ENCODE measurements around the gene AXIN1.

The AXIN1 gene

DNA sequence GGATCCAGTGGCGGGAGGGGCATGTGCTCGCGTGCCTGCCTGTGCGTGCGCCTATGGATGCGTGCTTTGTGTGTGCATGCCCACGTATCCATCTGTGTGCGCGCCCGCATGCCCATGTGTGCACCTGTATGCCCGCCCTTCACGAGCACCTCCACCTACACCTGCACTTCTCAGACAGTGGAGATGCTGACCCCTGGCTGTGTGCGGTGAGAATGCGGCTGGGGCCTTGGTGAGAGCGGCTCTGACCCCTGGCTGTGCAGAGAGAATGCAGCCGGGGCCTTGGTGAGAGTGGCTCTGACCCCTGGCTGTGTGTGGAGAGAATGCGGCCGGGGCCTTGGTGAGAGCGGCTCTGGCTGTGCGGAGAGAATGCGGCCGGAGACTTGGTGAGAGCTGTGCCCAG is 33.9 kb downstream of the AXIN1 start:
- no peaks in the 10 kb centered on the region for H3K9me3 ChIP-seq (ENCODE audit: control insufficient read depth in 1 of 2, low read length in 2 of 2)
- no peaks in the 10 kb centered on the region for H3K4me1 ChIP-seq (ENCODE audit: control insufficient read depth in 1 of 2, insufficient read depth in 2 of 2, low read length in 2 of 2)
- H3K27me3 ChIP-seq (ENCODE audit: control insufficient read depth in 1 of 2, insufficient read depth in 2 of 2, low read length in 2 of 2): no peaks in the 10 kb centered on the region
- H3K9ac ChIP-seq (ENCODE audit: low read depth in 1 of 2, low read length in 2 of 2): no peak overlapping the region
- H3K4me3 ChIP-seq (ENCODE audit: low read depth in 1 of 2, low read length in 2 of 2): no peak overlapping the region
- peaks cover 17 to 34% of the 10 kb centered on the region in 2 donors for H3K36me3 ChIP-seq (ENCODE audit: control insufficient read depth in 1 of 2, insufficient read depth in 2 of 2, low read length in 2 of 2)
- H3K27ac ChIP-seq (ENCODE audit: low read depth, low read length): no peak overlapping the region

DNA sequence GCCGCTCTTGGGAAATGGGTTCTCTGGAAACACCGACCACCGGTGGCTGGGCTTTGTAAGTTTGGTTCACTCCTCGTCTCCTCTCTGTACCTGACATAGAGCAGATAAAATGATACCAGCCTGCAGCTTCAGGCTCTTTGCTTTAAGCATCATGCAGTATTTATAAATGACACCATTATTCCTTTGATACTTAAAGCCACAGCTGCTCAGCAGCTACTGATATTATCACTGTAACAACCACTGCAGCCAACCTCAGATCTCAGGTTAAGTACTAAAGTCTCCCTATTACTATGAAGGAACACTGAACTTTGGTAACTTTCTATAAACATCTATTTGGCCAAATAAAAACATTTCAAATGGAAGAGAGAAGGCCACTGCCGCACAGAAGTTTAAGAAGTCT is 34.9 kb downstream of the AXIN1 start:
- no peaks in the 10 kb centered on the region for H3K27me3 ChIP-seq (ENCODE audit: control insufficient read depth in 1 of 2, insufficient read depth in 2 of 2, low read length in 2 of 2)
- H3K36me3 ChIP-seq (ENCODE audit: control insufficient read depth in 1 of 2, insufficient read depth in 2 of 2, low read length in 2 of 2): peaks cover 19 to 43% of the 10 kb centered on the region in 2 donors
- no peak overlapping the region for H3K27ac ChIP-seq (ENCODE audit: low read depth, low read length)
- H3K9me3 ChIP-seq (ENCODE audit: control insufficient read depth in 1 of 2, low read length in 2 of 2): no peaks in the 10 kb centered on the region
- H3K4me3 ChIP-seq (ENCODE audit: low read depth in 1 of 2, low read length in 2 of 2): no peak overlapping the region
- no peak overlapping the region for H3K9ac ChIP-seq (ENCODE audit: low read depth in 1 of 2, low read length in 2 of 2)
- no peaks in the 10 kb centered on the region for H3K4me1 ChIP-seq (ENCODE audit: control insufficient read depth in 1 of 2, insufficient read depth in 2 of 2, low read length in 2 of 2)

DNA sequence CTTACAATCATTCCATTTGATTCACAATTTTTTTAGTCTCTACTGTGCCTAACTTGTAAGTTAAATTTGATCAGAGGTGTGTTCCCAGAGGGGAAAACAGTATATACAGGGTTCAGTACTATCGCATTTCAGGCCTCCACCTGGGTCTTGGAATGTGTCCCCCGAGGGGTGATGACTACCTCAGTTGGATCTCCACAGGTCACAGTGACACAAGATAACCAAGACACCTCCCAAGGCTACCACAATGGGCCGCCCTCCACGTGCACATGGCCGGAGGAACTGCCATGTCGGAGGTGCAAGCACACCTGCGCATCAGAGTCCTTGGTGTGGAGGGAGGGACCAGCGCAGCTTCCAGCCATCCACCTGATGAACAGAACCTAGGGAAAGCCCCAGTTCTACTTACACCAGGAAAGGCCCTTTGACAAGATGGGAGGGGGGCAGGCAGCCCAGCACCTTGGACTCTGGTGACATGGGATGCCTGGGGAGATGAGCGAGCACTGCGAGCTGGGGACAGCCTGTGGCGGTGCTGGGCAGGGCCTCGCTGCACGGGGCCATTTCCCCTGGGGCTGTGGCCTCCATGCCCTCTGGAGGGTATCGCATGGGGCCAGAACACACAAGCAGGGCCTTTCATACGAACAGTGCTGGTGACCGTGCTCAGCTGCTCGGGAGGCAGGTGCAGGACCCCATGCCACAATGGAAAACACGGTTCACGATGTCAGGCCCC is 35.6 kb downstream of the AXIN1 start:
- H3K27me3 ChIP-seq (ENCODE audit: control insufficient read depth in 1 of 2, insufficient read depth in 2 of 2, low read length in 2 of 2): no peaks in the 10 kb centered on the region
- H3K9ac ChIP-seq (ENCODE audit: low read depth in 1 of 2, low read length in 2 of 2): no peak overlapping the region
- H3K9me3 ChIP-seq (ENCODE audit: control insufficient read depth in 1 of 2, low read length in 2 of 2): no peaks in the 10 kb centered on the region
- H3K4me1 ChIP-seq (ENCODE audit: control insufficient read depth in 1 of 2, insufficient read depth in 2 of 2, low read length in 2 of 2): no peaks in the 10 kb centered on the region
- H3K27ac ChIP-seq (ENCODE audit: low read depth, low read length): no peak overlapping the region
- H3K36me3 ChIP-seq (ENCODE audit: control insufficient read depth in 1 of 2, insufficient read depth in 2 of 2, low read length in 2 of 2): peaks cover 19 to 48% of the 10 kb centered on the region in 2 donors
- H3K4me3 ChIP-seq (ENCODE audit: low read depth in 1 of 2, low read length in 2 of 2): no peak overlapping the region

GRCh38 chr16:314795-315299 is 37.7 kb downstream of the AXIN1 start:
- H3K27ac ChIP-seq (ENCODE audit: low read depth, low read length): no peak overlapping the region
- no peaks in the 10 kb centered on the region for H3K27me3 ChIP-seq (ENCODE audit: control insufficient read depth in 1 of 2, insufficient read depth in 2 of 2, low read length in 2 of 2)
- H3K36me3 ChIP-seq (ENCODE audit: control insufficient read depth in 1 of 2, insufficient read depth in 2 of 2, low read length in 2 of 2): peaks cover 20 to 55% of the 10 kb centered on the region in 2 donors
- no peaks in the 10 kb centered on the region for H3K9me3 ChIP-seq (ENCODE audit: control insufficient read depth in 1 of 2, low read length in 2 of 2)
- H3K4me3 ChIP-seq (ENCODE audit: low read depth in 1 of 2, low read length in 2 of 2): no peak overlapping the region
- H3K4me1 ChIP-seq (ENCODE audit: control insufficient read depth in 1 of 2, insufficient read depth in 2 of 2, low read length in 2 of 2): no peaks in the 10 kb centered on the region
- H3K9ac ChIP-seq (ENCODE audit: low read depth in 1 of 2, low read length in 2 of 2): no peak overlapping the region

DNA sequence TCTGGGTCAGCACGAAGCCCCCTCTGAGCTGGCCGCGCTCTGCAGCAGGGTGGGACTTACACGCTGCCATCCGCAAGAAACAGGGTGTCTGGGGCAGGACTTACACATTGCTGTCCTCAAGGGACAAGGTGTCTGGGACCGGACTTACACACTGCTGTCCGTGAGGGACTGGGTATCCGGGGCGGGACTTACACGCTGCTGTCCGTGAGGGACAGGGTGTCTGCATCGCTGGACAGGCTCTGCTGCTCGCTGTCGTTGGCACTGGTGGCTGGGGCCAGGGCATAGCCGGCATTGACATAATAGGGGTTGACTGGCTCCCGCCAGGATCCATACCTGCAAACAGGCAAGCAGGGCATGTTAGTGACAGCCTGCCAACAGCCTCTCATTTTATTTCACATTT is 38.2 kb downstream of the AXIN1 start:
- Histone ChIP-seq H3K9ac (ENCODE audit: low read depth in 1 of 2, low read length in 2 of 2) (no peak overlapping the region), H3K4me1 (ENCODE audit: control insufficient read depth in 1 of 2, insufficient read depth in 2 of 2, low read length in 2 of 2) (no peaks in the 10 kb centered on the region), H3K9me3 (ENCODE audit: control insufficient read depth in 1 of 2, low read length in 2 of 2) (no peaks in the 10 kb centered on the region), H3K27me3 (ENCODE audit: control insufficient read depth in 1 of 2, insufficient read depth in 2 of 2, low read length in 2 of 2) (no peaks in the 10 kb centered on the region), H3K4me3 (ENCODE audit: low read depth in 1 of 2, low read length in 2 of 2) (no peak overlapping the region), H3K27ac (ENCODE audit: low read depth, low read length) (no peak overlapping the region), H3K36me3 (ENCODE audit: control insufficient read depth in 1 of 2, insufficient read depth in 2 of 2, low read length in 2 of 2) (peaks cover 21 to 55% of the 10 kb centered on the region in 2 donors)

- Histone ChIP-seq H3K27ac (ENCODE audit: low read depth, low read length) (no peak overlapping the region), H3K9me3 (ENCODE audit: control insufficient read depth in 1 of 2, low read length in 2 of 2) (no peaks in the 10 kb centered on the region), H3K4me1 (ENCODE audit: control insufficient read depth in 1 of 2, insufficient read depth in 2 of 2, low read length in 2 of 2) (no peaks in the 10 kb centered on the region), H3K9ac (ENCODE audit: low read depth in 1 of 2, low read length in 2 of 2) (no peak overlapping the region), H3K36me3 (ENCODE audit: control insufficient read depth in 1 of 2, insufficient read depth in 2 of 2, low read length in 2 of 2) (peaks cover 30 to 62% of the 10 kb centered on the region in 2 donors), H3K4me3 (ENCODE audit: low read depth in 1 of 2, low read length in 2 of 2) (no peak overlapping the region), H3K27me3 (ENCODE audit: control insufficient read depth in 1 of 2, insufficient read depth in 2 of 2, low read length in 2 of 2) (no peaks in the 10 kb centered on the region)
Observed at GRCh38 chr16:311725-312124, 40.8 kb downstream of the AXIN1 start.

- H3K4me1 ChIP-seq (ENCODE audit: control insufficient read depth in 1 of 2, insufficient read depth in 2 of 2, low read length in 2 of 2): no peaks in the 10 kb centered on the region
- H3K4me3 ChIP-seq (ENCODE audit: low read depth in 1 of 2, low read length in 2 of 2): no peak overlapping the region
- H3K36me3 ChIP-seq (ENCODE audit: control insufficient read depth in 1 of 2, insufficient read depth in 2 of 2, low read length in 2 of 2): peaks cover 32 to 65% of the 10 kb centered on the region in 2 donors
- no peaks in the 10 kb centered on the region for H3K27me3 ChIP-seq (ENCODE audit: control insufficient read depth in 1 of 2, insufficient read depth in 2 of 2, low read length in 2 of 2)
- no peak overlapping the region for H3K27ac ChIP-seq (ENCODE audit: low read depth, low read length)
- no peaks in the 10 kb centered on the region for H3K9me3 ChIP-seq (ENCODE audit: control insufficient read depth in 1 of 2, low read length in 2 of 2)
- H3K9ac ChIP-seq (ENCODE audit: low read depth in 1 of 2, low read length in 2 of 2): no peak overlapping the region
Observed at GRCh38 chr16:309476-309875, 43.0 kb downstream of the AXIN1 start.

- H3K36me3 ChIP-seq (ENCODE audit: control insufficient read depth in 1 of 2, insufficient read depth in 2 of 2, low read length in 2 of 2): peaks cover 23 to 61% of the 10 kb centered on the region in 2 donors
- H3K9ac ChIP-seq (ENCODE audit: low read depth in 1 of 2, low read length in 2 of 2): no peak overlapping the region
- H3K27ac ChIP-seq (ENCODE audit: low read depth, low read length): no peak overlapping the region
Observed at GRCh38 chr16:307691-308312, 44.7 kb downstream of the AXIN1 start.

DNA sequence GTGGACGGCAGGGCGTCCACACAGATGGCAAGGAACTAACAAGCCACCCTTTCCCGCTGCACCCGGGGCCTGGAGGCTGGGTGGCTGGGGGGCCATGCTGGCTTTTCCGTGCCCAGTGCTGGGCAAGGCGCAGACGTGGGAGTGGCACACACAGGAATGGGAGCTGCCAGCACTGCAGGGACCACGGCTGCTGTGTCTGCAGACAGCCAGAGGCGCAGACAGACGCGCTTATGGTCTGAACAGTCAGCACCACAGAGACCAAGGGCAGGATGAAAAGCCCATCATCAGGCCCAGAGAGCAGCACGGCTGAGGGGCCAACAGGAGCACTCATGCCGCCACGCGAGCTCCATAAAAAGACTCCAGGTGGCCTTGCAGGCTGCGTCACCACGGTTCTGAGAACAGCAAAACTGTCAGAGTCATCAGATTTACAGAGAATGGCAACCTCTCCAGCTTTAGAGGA is 45.6 kb downstream of the AXIN1 start:
- Histone ChIP-seq H3K9me3 (ENCODE audit: control insufficient read depth in 1 of 2, low read length in 2 of 2) (no peaks in the 10 kb centered on the region), H3K36me3 (ENCODE audit: control insufficient read depth in 1 of 2, insufficient read depth in 2 of 2, low read length in 2 of 2) (peaks cover 23 to 61% of the 10 kb centered on the region in 2 donors), H3K27me3 (ENCODE audit: control insufficient read depth in 1 of 2, insufficient read depth in 2 of 2, low read length in 2 of 2) (no peaks in the 10 kb centered on the region), H3K4me3 (ENCODE audit: low read depth in 1 of 2, low read length in 2 of 2) (no peak overlapping the region), H3K27ac (ENCODE audit: low read depth, low read length) (no peak overlapping the region), H3K9ac (ENCODE audit: low read depth in 1 of 2, low read length in 2 of 2) (no peak overlapping the region), H3K4me1 (ENCODE audit: control insufficient read depth in 1 of 2, insufficient read depth in 2 of 2, low read length in 2 of 2) (no peaks in the 10 kb centered on the region)

More at GRCh38 chr16:307691-308312, 44.7 kb downstream of the AXIN1 start:
- no peaks in the 10 kb centered on the region for H3K4me1 ChIP-seq (ENCODE audit: control insufficient read depth in 1 of 2, insufficient read depth in 2 of 2, low read length in 2 of 2)
- H3K27me3 ChIP-seq (ENCODE audit: control insufficient read depth in 1 of 2, insufficient read depth in 2 of 2, low read length in 2 of 2): no peaks in the 10 kb centered on the region
- no peaks in the 10 kb centered on the region for H3K9me3 ChIP-seq (ENCODE audit: control insufficient read depth in 1 of 2, low read length in 2 of 2)
- no peak overlapping the region for H3K4me3 ChIP-seq (ENCODE audit: low read depth in 1 of 2, low read length in 2 of 2)

GRCh38 chr16:305916-306626 is 46.5 kb downstream of the AXIN1 start:
- Histone ChIP-seq H3K4me3 (ENCODE audit: low read depth in 1 of 2, low read length in 2 of 2) (no peak overlapping the region), H3K27ac (ENCODE audit: low read depth, low read length) (no peak overlapping the region)

More at GRCh38 chr16:305916-306626, 46.5 kb downstream of the AXIN1 start:
- peaks cover 23 to 57% of the 10 kb centered on the region in 2 donors for H3K36me3 ChIP-seq (ENCODE audit: control insufficient read depth in 1 of 2, insufficient read depth in 2 of 2, low read length in 2 of 2)
- no peak overlapping the region for H3K9ac ChIP-seq (ENCODE audit: low read depth in 1 of 2, low read length in 2 of 2)
- H3K27me3 ChIP-seq (ENCODE audit: control insufficient read depth in 1 of 2, insufficient read depth in 2 of 2, low read length in 2 of 2): no peaks in the 10 kb centered on the region
- H3K4me1 ChIP-seq (ENCODE audit: control insufficient read depth in 1 of 2, insufficient read depth in 2 of 2, low read length in 2 of 2): no peaks in the 10 kb centered on the region
- H3K9me3 ChIP-seq (ENCODE audit: control insufficient read depth in 1 of 2, low read length in 2 of 2): no peaks in the 10 kb centered on the region
